Neural cell (in vitro differentiated cells): ENCODE data around the gene CFL2.

ENCODE experiments used
- EP300 ChIP-seq: fragments of 450-650 bp; conservative IDR thresholded peaks from 2 replicates; pipeline ENCODE4 v1.6.1; 2014; ENCODE audit warnings: antibody characterized with exemption, mild to moderate bottlenecking, moderate library complexity; ENCODE audit not compliant: poor library complexity, severe bottlenecking
- POLR2AphosphoS5 ChIP-seq: IDR thresholded peaks from 2 replicates; pipeline ENCODE4 v1.6.1; 2012
- RAD21 ChIP-seq: fragments of 450-650 bp; conservative IDR thresholded peaks from 2 replicates; pipeline ENCODE4 v1.6.1; 2014; ENCODE audit warnings: antibody characterized with exemption, mild to moderate bottlenecking, moderate library complexity
- SMC3 ChIP-seq: fragments of 450-650 bp; conservative IDR thresholded peaks from 2 replicates; pipeline ENCODE4 v1.6.1; 2014; ENCODE audit warnings: antibody characterized with exemption, mild to moderate bottlenecking, moderate library complexity; ENCODE audit not compliant: poor library complexity
- TAF1 ChIP-seq: IDR thresholded peaks from 2 replicates; pipeline ENCODE4 v1.6.1; 2012; ENCODE audit warnings: low read depth
- TF ChIP-seq, protein P1 (sequence below): fragments of 450-650 bp; IDR thresholded peaks from 2 replicates; pipeline ENCODE4 v1.5.1; 2014; ENCODE audit warnings: antibody characterized with exemption, mild to moderate bottlenecking, moderate library complexity; ENCODE audit not compliant: poor library complexity, severe bottlenecking
- TF ChIP-seq, protein P2 (sequence below): IDR thresholded peaks from 2 replicates; pipeline ENCODE4 v1.6.1; 2012; ENCODE audit warnings: borderline replicate concordance

DNA sequence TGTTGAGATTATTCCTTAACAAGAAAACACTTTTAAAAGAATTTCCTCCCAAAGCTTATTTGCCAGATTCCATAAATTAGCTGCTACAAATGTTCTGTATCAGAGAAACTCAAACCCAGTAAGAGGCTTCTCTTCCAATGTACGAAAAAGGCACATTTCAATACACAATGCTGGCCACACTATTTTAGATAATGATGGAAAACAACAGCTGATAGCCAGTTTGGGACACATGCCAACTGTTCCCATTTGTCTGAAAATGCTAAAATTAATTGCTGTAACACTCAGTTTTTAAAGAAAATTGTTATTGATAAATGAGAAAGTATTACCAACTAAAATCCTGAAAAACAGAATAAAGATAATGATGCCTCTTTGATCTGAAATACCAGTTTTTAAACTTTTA lies 4.4 kb downstream of the CFL2 start:
- TF ChIP-seq, protein P1, sequence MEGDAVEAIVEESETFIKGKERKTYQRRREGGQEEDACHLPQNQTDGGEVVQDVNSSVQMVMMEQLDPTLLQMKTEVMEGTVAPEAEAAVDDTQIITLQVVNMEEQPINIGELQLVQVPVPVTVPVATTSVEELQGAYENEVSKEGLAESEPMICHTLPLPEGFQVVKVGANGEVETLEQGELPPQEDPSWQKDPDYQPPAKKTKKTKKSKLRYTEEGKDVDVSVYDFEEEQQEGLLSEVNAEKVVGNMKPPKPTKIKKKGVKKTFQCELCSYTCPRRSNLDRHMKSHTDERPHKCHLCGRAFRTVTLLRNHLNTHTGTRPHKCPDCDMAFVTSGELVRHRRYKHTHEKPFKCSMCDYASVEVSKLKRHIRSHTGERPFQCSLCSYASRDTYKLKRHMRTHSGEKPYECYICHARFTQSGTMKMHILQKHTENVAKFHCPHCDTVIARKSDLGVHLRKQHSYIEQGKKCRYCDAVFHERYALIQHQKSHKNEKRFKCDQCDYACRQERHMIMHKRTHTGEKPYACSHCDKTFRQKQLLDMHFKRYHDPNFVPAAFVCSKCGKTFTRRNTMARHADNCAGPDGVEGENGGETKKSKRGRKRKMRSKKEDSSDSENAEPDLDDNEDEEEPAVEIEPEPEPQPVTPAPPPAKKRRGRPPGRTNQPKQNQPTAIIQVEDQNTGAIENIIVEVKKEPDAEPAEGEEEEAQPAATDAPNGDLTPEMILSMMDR: no peak
- TF ChIP-seq POLR2AphosphoS5 (no peak), TAF1 (no peak), SMC3 (no peak), EP300 (no peak), RAD21 (no peak)
- TF ChIP-seq, protein P2, sequence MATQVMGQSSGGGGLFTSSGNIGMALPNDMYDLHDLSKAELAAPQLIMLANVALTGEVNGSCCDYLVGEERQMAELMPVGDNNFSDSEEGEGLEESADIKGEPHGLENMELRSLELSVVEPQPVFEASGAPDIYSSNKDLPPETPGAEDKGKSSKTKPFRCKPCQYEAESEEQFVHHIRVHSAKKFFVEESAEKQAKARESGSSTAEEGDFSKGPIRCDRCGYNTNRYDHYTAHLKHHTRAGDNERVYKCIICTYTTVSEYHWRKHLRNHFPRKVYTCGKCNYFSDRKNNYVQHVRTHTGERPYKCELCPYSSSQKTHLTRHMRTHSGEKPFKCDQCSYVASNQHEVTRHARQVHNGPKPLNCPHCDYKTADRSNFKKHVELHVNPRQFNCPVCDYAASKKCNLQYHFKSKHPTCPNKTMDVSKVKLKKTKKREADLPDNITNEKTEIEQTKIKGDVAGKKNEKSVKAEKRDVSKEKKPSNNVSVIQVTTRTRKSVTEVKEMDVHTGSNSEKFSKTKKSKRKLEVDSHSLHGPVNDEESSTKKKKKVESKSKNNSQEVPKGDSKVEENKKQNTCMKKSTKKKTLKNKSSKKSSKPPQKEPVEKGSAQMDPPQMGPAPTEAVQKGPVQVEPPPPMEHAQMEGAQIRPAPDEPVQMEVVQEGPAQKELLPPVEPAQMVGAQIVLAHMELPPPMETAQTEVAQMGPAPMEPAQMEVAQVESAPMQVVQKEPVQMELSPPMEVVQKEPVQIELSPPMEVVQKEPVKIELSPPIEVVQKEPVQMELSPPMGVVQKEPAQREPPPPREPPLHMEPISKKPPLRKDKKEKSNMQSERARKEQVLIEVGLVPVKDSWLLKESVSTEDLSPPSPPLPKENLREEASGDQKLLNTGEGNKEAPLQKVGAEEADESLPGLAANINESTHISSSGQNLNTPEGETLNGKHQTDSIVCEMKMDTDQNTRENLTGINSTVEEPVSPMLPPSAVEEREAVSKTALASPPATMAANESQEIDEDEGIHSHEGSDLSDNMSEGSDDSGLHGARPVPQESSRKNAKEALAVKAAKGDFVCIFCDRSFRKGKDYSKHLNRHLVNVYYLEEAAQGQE: no peak
